Brain microvascular endothelial cell (primary cell): ENCODE results near the gene POU4F3.

ENCODE experiments used
- DNase-seq: peaks from one replicate; pipeline ENCODE4 v3.0.0-alpha.2; 2020
- H3K27ac ChIP-seq: fragments of 250-450 bp; sonication (Bioruptor Pico); 2 replicates; pipeline ENCODE4 v1.5.1; 2020; ENCODE audit warnings: mild to moderate bottlenecking, moderate library complexity
- H3K27me3 ChIP-seq: fragments of 250-450 bp; sonication (Bioruptor Pico); replicated peaks from 2 replicates; pipeline ENCODE4 v1.5.1; 2020; ENCODE audit warnings: mild to moderate bottlenecking
- H3K36me3 ChIP-seq: fragments of 250-450 bp; sonication (Bioruptor Pico); replicated peaks from 2 replicates; pipeline ENCODE4 v1.5.1; 2020; ENCODE audit warnings: mild to moderate bottlenecking
- H3K4me3 ChIP-seq: 2 replicates; pipeline ENCODE4 v1.5.1; 2011; ENCODE audit warnings: low read depth, mild to moderate bottlenecking, control low read depth, low read length, moderate library complexity
- CTCF ChIP-seq: IDR thresholded peaks from 2 replicates; pipeline ENCODE4 v1.5.1; 2011; ENCODE audit warnings: low read depth, mild to moderate bottlenecking, moderate library complexity, low read length, control low read depth, inconsistent platforms; ENCODE audit errors: missing control alignments
- in situ Hi-C: cut with HindIII; loops from 2 replicates; pipeline ENCODE4 v1.10.0; 2017; ENCODE audit warnings: low sequenced_read_pairs, low pct_ligation_motif_present

The POU4F3 gene

GRCh38 chr5:146341854-146342253, 3.2 kb downstream of the POU4F3 start:
- Histone ChIP-seq H3K27me3 (peaks cover 100% of the 10 kb centered on the region), H3K36me3 (no peaks in the 10 kb centered on the region), H3K4me3 (no peak overlapping the region), H3K27ac (no peak overlapping the region)
- DNase-seq: no peak
- TF ChIP-seq CTCF: no peak
- in situ Hi-C loops: no loop called here

- Histone ChIP-seq H3K4me3 (no peak overlapping the region), H3K27me3 (peaks cover 97% of the 10 kb centered on the region), H3K27ac (no peak overlapping the region), H3K36me3 (no peaks in the 10 kb centered on the region)
- DNase-seq: no peak
- TF ChIP-seq CTCF: no peak
- in situ Hi-C loops: no loop called here
These were observed 3.9 kb downstream of the POU4F3 start for GRCh38 chr5:146342519-146342881.

GRCh38 chr5:146342882-146343865, 4.5 kb downstream of the POU4F3 start:
- in situ Hi-C loops: no loop called here
- H3K36me3 ChIP-seq: no peaks in the 10 kb centered on the region
- peaks cover 94% of the 10 kb centered on the region for H3K27me3 ChIP-seq
- H3K4me3 ChIP-seq: no peak overlapping the region
- TF ChIP-seq CTCF: no peak
- DNase-seq: no peak
- H3K27ac ChIP-seq: no peak overlapping the region

- DNase-seq: no peak
- Histone ChIP-seq H3K27me3 (peaks cover 83% of the 10 kb centered on the region), H3K36me3 (no peaks in the 10 kb centered on the region), H3K4me3 (no peak overlapping the region), H3K27ac (no peak overlapping the region)
- TF ChIP-seq CTCF: no peak
- in situ Hi-C loops: no loop called here
These were observed 5.8 kb downstream of the POU4F3 start for GRCh38 chr5:146344155-146345118.

- Histone ChIP-seq H3K36me3 (no peaks in the 10 kb centered on the region), H3K27me3 (peaks cover 75% of the 10 kb centered on the region), H3K27ac (no peak overlapping the region), H3K4me3 (no peak overlapping the region)
- no peak for TF ChIP-seq CTCF
- in situ Hi-C loops: no loop called here
- no peak for DNase-seq
These were observed 6.6 kb downstream of the POU4F3 start for GRCh38 chr5:146345240-146345577.
